Measurements from ENCODE around the gene CDK11B. TPM values are rescaled to one million over a fixed set of nuclear protein-coding genes. Genes with fewer than 3 reads are reported as not detected.

CDK11B gene
- total and polyA plus RNA-seq, 2 donors (not counting 1 experiment from before 2014, with no cell fraction given), result 14.1 to 36.3 TPM

- WGBS (ENCODE audit: insufficient coverage), result 91% methylated on average over 38 of the region's 38 CpGs
- H3K4me3 Mint-ChIP-seq, result no peak overlapping the region
- POLR2A ChIA-PET, result no interaction called here
These were observed 34.1 kb downstream of the CDK11B start for GRCh38 chr1:1624443-1625403.

More at GRCh38 chr1:1624443-1625403, 34.1 kb downstream of the CDK11B start:
- no peak for TF ChIP-seq EZH2 (IDR thresholded peaks at IDR 0.05; ENCODE audit: borderline replicate concordance, insufficient read depth, low read depth, low read length, poor library complexity, severe bottlenecking)
- no peak for TF ChIP-seq CTCF (IDR thresholded peaks at IDR 0.05)
- intact Hi-C loops (cut with micrococcal nuclease), result no loop called here
- Histone ChIP-seq H3K27me3 (replicated peaks in 1 of 4; ENCODE audit: control extremely low read depth in 1 of 4, control insufficient read depth in 3 of 4, insufficient read depth in 4 of 4, low read length in 3 of 4) (no peaks in the 10 kb centered on the region), H3K4me3 (ENCODE audit: control extremely low read depth in 1 of 5, extremely low read depth in 1 of 5, insufficient read depth in 1 of 5, low read depth in 2 of 5, low read length in 4 of 5) (no peak overlapping the region), H3K9ac (ENCODE audit: low read length) (no peak overlapping the region), H3K9me3 (ENCODE audit: control extremely low read depth in 1 of 3, control insufficient read depth in 2 of 3, insufficient read depth in 1 of 3, low read length in 2 of 3) (no peaks in the 10 kb centered on the region), H3K79me2 (ENCODE audit: control insufficient read depth, insufficient read depth, low read length) (peaks cover 4% of the 10 kb centered on the region), H3K4me1 (ENCODE audit: control insufficient read depth in 2 of 2, insufficient read depth in 2 of 2, low read length in 2 of 2) (peaks cover 0 to 8% of the 10 kb centered on the region in 2 donors), H4K20me1 (ENCODE audit: control insufficient read depth, insufficient read depth, low read length, poor library complexity, severe bottlenecking) (peaks cover 9% of the 10 kb centered on the region), H3K36me3 (replicated peaks in 1 of 2; ENCODE audit: control extremely low read depth in 1 of 2, control insufficient read depth in 1 of 2, extremely low read depth in 1 of 2, insufficient read depth in 2 of 2, low read length in 1 of 2) (no peaks in the 10 kb centered on the region), H3K27ac (ENCODE audit: low read length in 2 of 2) (no peak overlapping the region), H3K4me2 (replicated peaks; ENCODE audit: low read depth, low read length, poor library complexity, severe bottlenecking) (no peak overlapping the region), H2AFZ (ENCODE audit: insufficient read depth, low read depth, low read length, poor library complexity, severe bottlenecking) (no peak overlapping the region)
- CTCF ChIA-PET, result interaction anchor here (0.6 kb wide), 1 partner anchor 56 kb away, joined by 3 read pairs; no protein-coding TSS in a partner anchor
- Mint-ChIP-seq H3K27me3 (no peaks in the 10 kb centered on the region), H3K27ac (no peak overlapping the region), H3K4me1 (peaks cover 2% of the 10 kb centered on the region), H3K9me3 (ENCODE audit: insufficient read depth) (no peaks in the 10 kb centered on the region)
- ATAC-seq (ENCODE audit: low read depth) (no peak), DNase-seq (no peak)

Measured in B cell (primary cell).